K562 (cell line): ENCODE data around the gene RMI1. TPM values are rescaled to one million over a fixed set of nuclear protein-coding genes. Genes with fewer than 3 reads are reported as not detected.

Experiments
- CHD2 ChIP-seq: IDR thresholded peaks from 2 replicates; pipeline ENCODE4 v1.6.1; 2011; ENCODE audit warnings: low read depth, low read length
- CHD4 ChIP-seq: fragments of 200-600 bp; sonication (generic); IDR thresholded peaks from 3 replicates; pipeline ENCODE4 v1.6.1; 2012; ENCODE audit warnings: low read depth, mild to moderate bottlenecking, mixed read lengths, low read length, inconsistent platforms; ENCODE audit not compliant: insufficient read depth, insufficient replicate concordance, poor library complexity, severe bottlenecking
- ZNF184 ChIP-seq: sonication (generic); formaldehyde crosslinking; IDR thresholded peaks from 2 replicates; pipeline ENCODE4 v1.5.0; 2020; ENCODE audit warnings: missing genetic modification reagents
- ZNF239 ChIP-seq: fragments of 250-450 bp; sonication (Bioruptor Pico); IDR thresholded peaks from 2 replicates; pipeline ENCODE4 v1.4.0; 2020; ENCODE audit warnings: mild to moderate bottlenecking
- ZNF274 ChIP-seq: IDR thresholded peaks from 2 replicates; pipeline ENCODE4 v1.6.1; 2011; ENCODE audit warnings: low read depth, mild to moderate bottlenecking, low read length, moderate library complexity, borderline replicate concordance
- ZNF354B ChIP-seq: fragments of 250-450 bp; sonication (Bioruptor Pico); IDR thresholded peaks from 2 replicates; pipeline ENCODE4 v1.4.0; 2020
- ZNF766 ChIP-seq: fragments of 200-800 bp; sonication (Bioruptor generic); conservative IDR thresholded peaks from 2 replicates; pipeline ENCODE4 v1.6.1; 2016; ENCODE audit warnings: missing genetic modification characterization, missing compliant biosample characterization
- polyA plus RNA-seq, 8 experiments: library from polyadenylated mRNA; depleted of rRNA in 4 of 8; stranded (reverse) in 5 of 8; unstranded in 3 of 8; fragments of >200 nt; fragmentation: Nextera tagmentation in 2 of 8; fragmentation: Illumina TruSeq in 1 of 8; extraction: Ambion mirVana in 2 of 8; extraction: Trizol in 1 of 8; gene quantifications; 2 replicates each; pipeline versions ENCODE4 v1.2.1 to v1.2.3, GENCODE V29; 2011 to 2014; ENCODE audit warnings: inconsistent platforms in 1 of 8, missing spikeins in 1 of 8
- total RNA-seq, 7 experiments: library from RNA; depleted of rRNA in 6 of 7; stranded (reverse); fragments of >200 nt in 6 of 7; fragmentation: Illumina TruSeq in 2 of 7; extraction: Trizol in 2 of 7; gene quantifications; 2 replicates each; pipeline versions ENCODE4 v1.2.1 to v1.2.3, GENCODE V29; 2011 to 2021; ENCODE audit warnings: low replicate concordance in 1 of 7
- TF ChIP-seq, protein P1 (sequence below): fragments of 200-800 bp; sonication (Bioruptor generic); IDR thresholded peaks from 2 replicates; pipeline ENCODE4 v1.6.1; 2017; ENCODE audit warnings: missing genetic modification characterization, missing compliant biosample characterization
- TF ChIP-seq, protein P2 (sequence below): sonication (generic); formaldehyde crosslinking; IDR thresholded peaks from 2 replicates; pipeline ENCODE4 v1.8.0; 2022; ENCODE audit warnings: mild to moderate bottlenecking, missing genetic modification reagents
- TF ChIP-seq, protein P3 (sequence below): fragments of 450-650 bp; IDR thresholded peaks from 2 replicates; pipeline ENCODE4 v1.7.0; 2016; ENCODE audit warnings: borderline replicate concordance
- TF ChIP-seq, protein P4 (sequence below): sonication (generic); IDR thresholded peaks from 2 replicates; pipeline ENCODE4 v1.6.1; 2016
- TF ChIP-seq, protein P5 (sequence below): fragments of 250-450 bp; sonication (Bioruptor Pico); IDR thresholded peaks from 2 replicates; pipeline ENCODE4 v1.5.0; 2022; ENCODE audit warnings: mild to moderate bottlenecking
- TF ChIP-seq, protein P6 (sequence below), 2 experiments: fragments of 250-450 bp in 1 of 2; fragments of 450-650 bp in 1 of 2; sonication (Bioruptor Pico) in 1 of 2; IDR thresholded peaks; 2 replicates each; pipeline versions ENCODE4 v1.6.1 to v1.8.0; 2016 to 2021; ENCODE audit warnings: mild to moderate bottlenecking in 2 of 2, moderate library complexity in 2 of 2, missing compliant biosample characterization in 1 of 2, missing genetic modification characterization in 1 of 2

The RMI1 gene
- total and polyA plus RNA-seq, 9 of the 15 experiments (the other 6 are each of a cell fraction or from before 2014, with no cell fraction given) = 3.0 to 17.4 (median 10.6) TPM

DNA sequence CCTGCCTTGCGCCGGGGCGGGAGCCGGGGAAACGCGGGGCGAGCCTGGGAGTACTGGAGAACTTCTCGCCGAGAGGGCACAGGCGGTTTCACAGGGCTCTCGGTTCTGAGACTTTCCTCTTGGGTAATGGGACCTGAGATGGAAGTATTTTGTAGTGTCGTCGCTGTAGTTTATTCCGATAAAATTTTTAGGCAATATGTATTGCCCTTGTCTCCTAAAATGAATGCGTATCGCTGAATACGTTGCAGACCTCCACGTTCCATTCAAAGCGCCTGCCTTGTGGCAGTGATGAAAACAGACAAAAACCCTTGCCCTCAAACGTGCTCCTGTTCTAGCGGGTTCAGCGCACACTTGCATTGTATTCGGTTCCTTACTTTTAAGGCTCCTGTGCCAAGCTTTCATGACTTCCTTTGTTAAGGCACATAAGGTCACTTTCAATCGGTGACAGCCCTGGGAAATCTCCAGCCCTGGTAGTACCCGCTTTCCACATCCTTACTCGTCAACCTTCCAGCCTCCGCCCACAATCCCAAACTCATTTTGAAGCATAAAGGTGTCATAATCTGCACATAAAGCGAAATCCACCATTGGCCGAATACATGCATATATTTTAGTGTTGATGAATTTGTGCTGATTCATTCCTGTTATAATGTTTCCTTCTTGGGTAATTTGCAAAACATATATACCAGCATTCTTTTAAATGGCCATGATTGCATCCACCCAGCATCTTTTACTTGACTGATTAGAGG lies 694 bp downstream of the RMI1 start (continued):
- TF ChIP-seq, protein P1, sequence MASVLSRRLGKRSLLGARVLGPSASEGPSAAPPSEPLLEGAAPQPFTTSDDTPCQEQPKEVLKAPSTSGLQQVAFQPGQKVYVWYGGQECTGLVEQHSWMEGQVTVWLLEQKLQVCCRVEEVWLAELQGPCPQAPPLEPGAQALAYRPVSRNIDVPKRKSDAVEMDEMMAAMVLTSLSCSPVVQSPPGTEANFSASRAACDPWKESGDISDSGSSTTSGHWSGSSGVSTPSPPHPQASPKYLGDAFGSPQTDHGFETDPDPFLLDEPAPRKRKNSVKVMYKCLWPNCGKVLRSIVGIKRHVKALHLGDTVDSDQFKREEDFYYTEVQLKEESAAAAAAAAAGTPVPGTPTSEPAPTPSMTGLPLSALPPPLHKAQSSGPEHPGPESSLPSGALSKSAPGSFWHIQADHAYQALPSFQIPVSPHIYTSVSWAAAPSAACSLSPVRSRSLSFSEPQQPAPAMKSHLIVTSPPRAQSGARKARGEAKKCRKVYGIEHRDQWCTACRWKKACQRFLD = peak; percentile 36; the same call in 1 of the 2 replicates
- TF ChIP-seq, protein P2, sequence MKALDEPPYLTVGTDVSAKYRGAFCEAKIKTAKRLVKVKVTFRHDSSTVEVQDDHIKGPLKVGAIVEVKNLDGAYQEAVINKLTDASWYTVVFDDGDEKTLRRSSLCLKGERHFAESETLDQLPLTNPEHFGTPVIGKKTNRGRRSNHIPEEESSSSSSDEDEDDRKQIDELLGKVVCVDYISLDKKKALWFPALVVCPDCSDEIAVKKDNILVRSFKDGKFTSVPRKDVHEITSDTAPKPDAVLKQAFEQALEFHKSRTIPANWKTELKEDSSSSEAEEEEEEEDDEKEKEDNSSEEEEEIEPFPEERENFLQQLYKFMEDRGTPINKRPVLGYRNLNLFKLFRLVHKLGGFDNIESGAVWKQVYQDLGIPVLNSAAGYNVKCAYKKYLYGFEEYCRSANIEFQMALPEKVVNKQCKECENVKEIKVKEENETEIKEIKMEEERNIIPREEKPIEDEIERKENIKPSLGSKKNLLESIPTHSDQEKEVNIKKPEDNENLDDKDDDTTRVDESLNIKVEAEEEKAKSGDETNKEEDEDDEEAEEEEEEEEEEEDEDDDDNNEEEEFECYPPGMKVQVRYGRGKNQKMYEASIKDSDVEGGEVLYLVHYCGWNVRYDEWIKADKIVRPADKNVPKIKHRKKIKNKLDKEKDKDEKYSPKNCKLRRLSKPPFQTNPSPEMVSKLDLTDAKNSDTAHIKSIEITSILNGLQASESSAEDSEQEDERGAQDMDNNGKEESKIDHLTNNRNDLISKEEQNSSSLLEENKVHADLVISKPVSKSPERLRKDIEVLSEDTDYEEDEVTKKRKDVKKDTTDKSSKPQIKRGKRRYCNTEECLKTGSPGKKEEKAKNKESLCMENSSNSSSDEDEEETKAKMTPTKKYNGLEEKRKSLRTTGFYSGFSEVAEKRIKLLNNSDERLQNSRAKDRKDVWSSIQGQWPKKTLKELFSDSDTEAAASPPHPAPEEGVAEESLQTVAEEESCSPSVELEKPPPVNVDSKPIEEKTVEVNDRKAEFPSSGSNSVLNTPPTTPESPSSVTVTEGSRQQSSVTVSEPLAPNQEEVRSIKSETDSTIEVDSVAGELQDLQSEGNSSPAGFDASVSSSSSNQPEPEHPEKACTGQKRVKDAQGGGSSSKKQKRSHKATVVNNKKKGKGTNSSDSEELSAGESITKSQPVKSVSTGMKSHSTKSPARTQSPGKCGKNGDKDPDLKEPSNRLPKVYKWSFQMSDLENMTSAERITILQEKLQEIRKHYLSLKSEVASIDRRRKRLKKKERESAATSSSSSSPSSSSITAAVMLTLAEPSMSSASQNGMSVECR (CRISPR knock-in tag) = no peak
- no peak for TF ChIP-seq ZNF766 (CRISPR knock-in tag)
- TF ChIP-seq, protein P3, sequence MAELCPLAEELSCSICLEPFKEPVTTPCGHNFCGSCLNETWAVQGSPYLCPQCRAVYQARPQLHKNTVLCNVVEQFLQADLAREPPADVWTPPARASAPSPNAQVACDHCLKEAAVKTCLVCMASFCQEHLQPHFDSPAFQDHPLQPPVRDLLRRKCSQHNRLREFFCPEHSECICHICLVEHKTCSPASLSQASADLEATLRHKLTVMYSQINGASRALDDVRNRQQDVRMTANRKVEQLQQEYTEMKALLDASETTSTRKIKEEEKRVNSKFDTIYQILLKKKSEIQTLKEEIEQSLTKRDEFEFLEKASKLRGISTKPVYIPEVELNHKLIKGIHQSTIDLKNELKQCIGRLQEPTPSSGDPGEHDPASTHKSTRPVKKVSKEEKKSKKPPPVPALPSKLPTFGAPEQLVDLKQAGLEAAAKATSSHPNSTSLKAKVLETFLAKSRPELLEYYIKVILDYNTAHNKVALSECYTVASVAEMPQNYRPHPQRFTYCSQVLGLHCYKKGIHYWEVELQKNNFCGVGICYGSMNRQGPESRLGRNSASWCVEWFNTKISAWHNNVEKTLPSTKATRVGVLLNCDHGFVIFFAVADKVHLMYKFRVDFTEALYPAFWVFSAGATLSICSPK = no peak
- TF ChIP-seq CHD4 = no peak
- TF ChIP-seq ZNF239 (CRISPR knock-in tag) = no peak
- TF ChIP-seq, protein P4, sequence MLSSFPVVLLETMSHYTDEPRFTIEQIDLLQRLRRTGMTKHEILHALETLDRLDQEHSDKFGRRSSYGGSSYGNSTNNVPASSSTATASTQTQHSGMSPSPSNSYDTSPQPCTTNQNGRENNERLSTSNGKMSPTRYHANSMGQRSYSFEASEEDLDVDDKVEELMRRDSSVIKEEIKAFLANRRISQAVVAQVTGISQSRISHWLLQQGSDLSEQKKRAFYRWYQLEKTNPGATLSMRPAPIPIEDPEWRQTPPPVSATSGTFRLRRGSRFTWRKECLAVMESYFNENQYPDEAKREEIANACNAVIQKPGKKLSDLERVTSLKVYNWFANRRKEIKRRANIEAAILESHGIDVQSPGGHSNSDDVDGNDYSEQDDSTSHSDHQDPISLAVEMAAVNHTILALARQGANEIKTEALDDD = no peak
- TF ChIP-seq, protein P5, sequence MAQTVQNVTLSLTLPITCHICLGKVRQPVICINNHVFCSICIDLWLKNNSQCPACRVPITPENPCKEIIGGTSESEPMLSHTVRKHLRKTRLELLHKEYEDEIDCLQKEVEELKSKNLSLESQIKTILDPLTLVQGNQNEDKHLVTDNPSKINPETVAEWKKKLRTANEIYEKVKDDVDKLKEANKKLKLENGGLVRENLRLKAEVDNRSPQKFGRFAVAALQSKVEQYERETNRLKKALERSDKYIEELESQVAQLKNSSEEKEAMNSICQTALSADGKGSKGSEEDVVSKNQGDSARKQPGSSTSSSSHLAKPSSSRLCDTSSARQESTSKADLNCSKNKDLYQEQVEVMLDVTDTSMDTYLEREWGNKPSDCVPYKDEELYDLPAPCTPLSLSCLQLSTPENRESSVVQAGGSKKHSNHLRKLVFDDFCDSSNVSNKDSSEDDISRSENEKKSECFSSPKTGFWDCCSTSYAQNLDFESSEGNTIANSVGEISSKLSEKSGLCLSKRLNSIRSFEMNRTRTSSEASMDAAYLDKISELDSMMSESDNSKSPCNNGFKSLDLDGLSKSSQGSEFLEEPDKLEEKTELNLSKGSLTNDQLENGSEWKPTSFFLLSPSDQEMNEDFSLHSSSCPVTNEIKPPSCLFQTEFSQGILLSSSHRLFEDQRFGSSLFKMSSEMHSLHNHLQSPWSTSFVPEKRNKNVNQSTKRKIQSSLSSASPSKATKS (CRISPR knock-in tag) = no peak
- no peak for TF ChIP-seq ZNF184 (CRISPR knock-in tag)
- TF ChIP-seq ZNF274 = no peak
- TF ChIP-seq ZNF354B (CRISPR knock-in tag) = no peak
- TF ChIP-seq CHD2 = no peak
- TF ChIP-seq, protein P6, sequence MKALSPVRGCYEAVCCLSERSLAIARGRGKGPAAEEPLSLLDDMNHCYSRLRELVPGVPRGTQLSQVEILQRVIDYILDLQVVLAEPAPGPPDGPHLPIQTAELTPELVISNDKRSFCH (CRISPR knock-in tag; IDR thresholded peaks at IDR 0.05) = no peak
- TF ChIP-seq, protein P6 (tag; IDR thresholded peaks at IDR 0.05) = no peak
